A549 (cell line): ENCODE data around the gene ANK2. TPM values are rescaled to one million over a fixed set of nuclear protein-coding genes. Genes with fewer than 3 reads are reported as not detected.

ENCODE experiments used
- ATAC-seq, 2 experiments: fragments of 200-7000 bp in 1 of 2; fragments of >200 bp in 1 of 2; cut with Nextera tagmentation in 1 of 2; cut with Tn5 transposase in 1 of 2; 3 replicates each; pipeline versions ENCODE4 v1.8.0 to v1.9.1; 2018 to 2020; ENCODE audit warnings: mild to moderate bottlenecking in 1 of 2, moderate library complexity in 1 of 2
- CTCF ChIA-PET: fragments of 300-600 bp; sonication (Branson Sonifier 250); formaldehyde crosslinking; extraction: SDS; loops from one replicate; lab custom pipeline; 2021; ENCODE audit warnings: antibody characterized with exemption, inconsistent platforms; lab: Yijun Ruan, JAX
- POLR2A ChIA-PET: fragments of 350-600 bp; formaldehyde crosslinking; extraction: SDS; loops from one replicate; lab custom pipeline; 2021; ENCODE audit warnings: antibody characterized with exemption, inconsistent platforms; lab: Yijun Ruan, JAX
- DNase-seq, 2 experiments: peaks; one replicate each; pipeline versions ENCODE4 v3.0.0 to v3.0.0-alpha.2; 2011 to 2016; ENCODE audit warnings: low read depth in 1 of 2, low spot score in 1 of 2
- FAIRE-seq: peaks from 2 replicates; lab custom pipeline; 2011; peaks lifted over from hg19 to GRCh38; lab: Jason Lieb, UNC
- H3K27ac ChIP-seq, 2 experiments: fragments of >200 bp; sonication (Bioruptor Twin); formaldehyde crosslinking; 3 replicates each; pipeline ENCODE4 v1.5.1; 2016 to 2017
- H3K4me1 ChIP-seq: fragments of >200 bp; sonication (Bioruptor Twin); formaldehyde crosslinking; 3 replicates; pipeline ENCODE4 v1.6.1; 2016
- H3K4me2 ChIP-seq: fragments of >200 bp; sonication (Bioruptor Twin); formaldehyde crosslinking; 3 replicates; pipeline ENCODE4 v1.6.1; 2016
- H3K4me3 ChIP-seq: fragments of >200 bp; sonication (Bioruptor Twin); formaldehyde crosslinking; 3 replicates; pipeline ENCODE4 v1.5.1; 2016
- H3K9me3 ChIP-seq: fragments of >200 bp; sonication (Bioruptor Twin); formaldehyde crosslinking; 3 replicates; pipeline ENCODE4 v1.6.1; 2016
- CBX2 ChIP-seq: fragments of 200-600 bp; sonication (generic); IDR thresholded peaks from 2 replicates; pipeline ENCODE4 v1.6.1; 2016; ENCODE audit warnings: low read depth, mild to moderate bottlenecking, borderline replicate concordance
- CEBPB ChIP-seq, 2 experiments: fragments of >200 bp in 1 of 2; sonication (Bioruptor Twin) in 1 of 2; formaldehyde crosslinking in 1 of 2; IDR thresholded peaks; 2 replicates each; pipeline ENCODE4 v1.6.1; 2012 to 2016
- CHD4 ChIP-seq: fragments of 200-600 bp; sonication (generic); IDR thresholded peaks from 2 replicates; pipeline ENCODE4 v1.6.1; 2016; ENCODE audit warnings: antibody characterized with exemption, mild to moderate bottlenecking, borderline replicate concordance
- CTCF ChIP-seq: fragments of >200 bp; sonication (Bioruptor Twin); formaldehyde crosslinking; IDR thresholded peaks from 3 replicates; pipeline ENCODE4 v1.5.1; 2016
- E2F6 ChIP-seq: IDR thresholded peaks from 2 replicates; pipeline ENCODE4 v1.6.1; 2012; ENCODE audit warnings: low read depth, borderline replicate concordance
- EP300 ChIP-seq, 2 experiments: fragments of >200 bp; sonication (Bioruptor Twin); formaldehyde crosslinking; IDR thresholded peaks; 2 replicates in 1 of 2; 3 replicates in 1 of 2; pipeline ENCODE4 v1.6.1; 2016 to 2017
- HOXA7 ChIP-seq: fragments of 250-450 bp; sonication (Bioruptor Pico); IDR thresholded peaks from 2 replicates; pipeline ENCODE4 v1.5.0; 2020; ENCODE audit warnings: mild to moderate bottlenecking, moderate library complexity
- HOXB5 ChIP-seq: fragments of 250-450 bp; sonication (Bioruptor Pico); IDR thresholded peaks from 2 replicates; pipeline ENCODE4 v1.5.0; 2020; ENCODE audit warnings: mild to moderate bottlenecking, moderate library complexity
- JUN ChIP-seq, 2 experiments: fragments of >200 bp; sonication (Bioruptor Twin); formaldehyde crosslinking; IDR thresholded peaks; 2 replicates in 1 of 2; 3 replicates in 1 of 2; pipeline ENCODE4 v1.6.1; 2016 to 2017
- KDM1A ChIP-seq: fragments of 200-600 bp; sonication (generic); IDR thresholded peaks from 2 replicates; pipeline ENCODE4 v1.6.1; 2016; ENCODE audit warnings: low read depth, mild to moderate bottlenecking
- KDM5A ChIP-seq: fragments of 200-600 bp; sonication (generic); IDR thresholded peaks from 2 replicates; pipeline ENCODE4 v1.6.1; 2016; ENCODE audit warnings: antibody characterized with exemption, mild to moderate bottlenecking
- MYC ChIP-seq: IDR thresholded peaks from 2 replicates; pipeline ENCODE4 v1.6.1; 2012; ENCODE audit warnings: mild to moderate bottlenecking, inconsistent platforms, low read length, improper control_type of control experiment, borderline replicate concordance
- NFE2L2 ChIP-seq: fragments of 150-350 bp; conservative IDR thresholded peaks from 2 replicates; pipeline ENCODE4 v1.6.1; 2014; ENCODE audit warnings: low read length
- NR3C1 ChIP-seq: fragments of >200 bp; sonication (Bioruptor Twin); formaldehyde crosslinking; IDR thresholded peaks from 3 replicates; pipeline ENCODE4 v1.6.1; 2017
- POLR2A ChIP-seq: IDR thresholded peaks from 2 replicates; pipeline ENCODE4 v1.6.1; 2012; ENCODE audit warnings: mild to moderate bottlenecking, low read length
- RAD21 ChIP-seq, 2 experiments: fragments of >200 bp in 1 of 2; sonication (Bioruptor Twin) in 1 of 2; formaldehyde crosslinking in 1 of 2; IDR thresholded peaks in 1 of 2; conservative IDR thresholded peaks in 1 of 2; 2 replicates in 1 of 2; 3 replicates in 1 of 2; pipeline ENCODE4 v1.6.1; 2012 to 2018; ENCODE audit warnings: inconsistent platforms in 1 of 2
- RARB ChIP-seq: fragments of 250-450 bp; sonication (Bioruptor Pico); IDR thresholded peaks from 2 replicates; pipeline ENCODE4 v1.8.0; 2021; ENCODE audit warnings: mild to moderate bottlenecking, moderate library complexity
- REST ChIP-seq: fragments of 200-600 bp; sonication (generic); IDR thresholded peaks from 2 replicates; pipeline ENCODE4 v1.6.1; 2016; ENCODE audit warnings: antibody characterized with exemption, mild to moderate bottlenecking, moderate library complexity
- RNF2 ChIP-seq: fragments of 200-600 bp; sonication (generic); IDR thresholded peaks from 2 replicates; pipeline ENCODE4 v1.6.1; 2016; ENCODE audit warnings: low read depth, mild to moderate bottlenecking, antibody characterized with exemption, moderate library complexity, borderline replicate concordance
- SMC3 ChIP-seq: fragments of >200 bp; sonication (Bioruptor Twin); formaldehyde crosslinking; IDR thresholded peaks from 3 replicates; pipeline ENCODE4 v1.6.1; 2018; ENCODE audit warnings: inconsistent platforms
- ZC3H11A ChIP-seq: fragments of 450-650 bp; IDR thresholded peaks from 2 replicates; pipeline ENCODE4 v1.6.1; 2014; ENCODE audit warnings: antibody characterized with exemption, mild to moderate bottlenecking
- ZFP36 ChIP-seq: fragments of 450-650 bp; IDR thresholded peaks from 2 replicates; pipeline ENCODE4 v1.6.1; 2014; ENCODE audit warnings: borderline replicate concordance; ENCODE audit not compliant: partially characterized antibody
- ZSCAN20 ChIP-seq: fragments of 250-450 bp; sonication (Bioruptor Pico); IDR thresholded peaks from 2 replicates; pipeline ENCODE4 v1.8.0; 2022; ENCODE audit warnings: mild to moderate bottlenecking, moderate library complexity
- WGBS: methylation state at CpG from one replicate; pipeline ENCODE4 v1.1.6; 2017; ENCODE audit errors: missing lambda C conversion rate; 5-methylcytosine and 5-hydroxymethylcytosine counted together
- polyA plus RNA-seq, 4 experiments: library from polyadenylated mRNA; depleted of rRNA in 3 of 4; stranded (reverse); fragments of >200 nt; fragmentation: RNase III in 1 of 4; extraction: RNeasy Plus Mini Kit Qiagen cat#74134 plus additional on column Dnase treatment in 1 of 4; gene quantifications; 2 replicates in 3 of 4; 3 replicates in 1 of 4; pipeline ENCODE4 v1.2.3, GENCODE V29; 2011 to 2017

The ANK2 gene
- polyA plus RNA-seq, 2 of the 4 experiments (the other 2 are of a cell fraction): 1.4 to 3.1 TPM

GRCh38 chr4:113288257-113288656, 238.8 kb downstream of the ANK2 start (continued):
- TF ChIP-seq HOXB5 (CRISPR knock-in tag): no peak
- no peak for TF ChIP-seq SMC3
- no peak for TF ChIP-seq CEBPB (IDR thresholded peaks at IDR 0.05)
- no peak for TF ChIP-seq ZFP36

- no peaks in the 10 kb centered on the region for H3K4me1 ChIP-seq
- H3K9me3 ChIP-seq: no peaks in the 10 kb centered on the region
- no peak overlapping the region for H3K27ac ChIP-seq
- FAIRE-seq: no peak
- no peak overlapping the region for H3K4me3 ChIP-seq
- no peak for DNase-seq
- TF ChIP-seq HOXB5 (CRISPR knock-in tag): no peak
- TF ChIP-seq ZFP36: no peak
- TF ChIP-seq KDM1A: no peak
- no peak for TF ChIP-seq RARB
- no peak for TF ChIP-seq POLR2A
- no peak for TF ChIP-seq CBX2
- no peak for TF ChIP-seq HOXA7 (CRISPR knock-in tag)
- no peak for TF ChIP-seq RAD21 (conservative IDR thresholded peaks at IDR 0.05 in 1 of 2, IDR thresholded peaks at IDR 0.05 in 1 of 2)
- no peak for TF ChIP-seq E2F6
- TF ChIP-seq ZC3H11A: no peak
- CTCF ChIA-PET: no interaction called here
- 59% methylated on average over 4 of the region's 4 CpGs for WGBS
- no peak for ATAC-seq
- H3K4me2 ChIP-seq: no peak overlapping the region
- POLR2A ChIA-PET: no interaction called here
Measured at GRCh38 chr4:113288696-113289095, 239.2 kb downstream of the ANK2 start.

- DNase-seq (no peak), ATAC-seq (no peak), FAIRE-seq (no peak)
- no peaks in the 10 kb centered on the region for H3K4me1 ChIP-seq
- H3K9me3 ChIP-seq: no peaks in the 10 kb centered on the region
- TF ChIP-seq ZC3H11A: no peak
- TF ChIP-seq NFE2L2: no peak
- no peak for TF ChIP-seq KDM5A
- no peak for TF ChIP-seq MYC
- TF ChIP-seq ZFP36: no peak
- no peak for TF ChIP-seq JUN (IDR thresholded peaks at IDR 0.05)
- no peak for TF ChIP-seq RARB
- TF ChIP-seq NR3C1: no peak
- TF ChIP-seq E2F6: no peak
- no peak for TF ChIP-seq CTCF
- TF ChIP-seq REST: no peak
- TF ChIP-seq EP300 (IDR thresholded peaks at IDR 0.05): no peak
- no peak for TF ChIP-seq RAD21 (conservative IDR thresholded peaks at IDR 0.05 in 1 of 2, IDR thresholded peaks at IDR 0.05 in 1 of 2)
- no peak for TF ChIP-seq ZSCAN20 (CRISPR knock-in tag)
- TF ChIP-seq CHD4: no peak
- no peak for TF ChIP-seq RNF2
- H3K4me2 ChIP-seq: no peak overlapping the region
- H3K27ac ChIP-seq: no peak overlapping the region
- H3K4me3 ChIP-seq: no peak overlapping the region
- ChIA-PET POLR2A (no interaction called here), CTCF (interaction anchor here (0.7 to 0.9 kb wide), 2 partner anchors 12 to 105 kb away, joined by 3 to 4 read pairs; no protein-coding TSS in a partner anchor)
Measured at GRCh38 chr4:113289766-113290165, 240.3 kb downstream of the ANK2 start.
